IPS-NIHi7 (cell line): ENCODE measurements around the gene ZNF547.
"Not testable (repeated sequence)": the region's sequence is repeated elsewhere in the genome, so short reads cannot be mapped to it uniquely, and the experiment has no call there.

Source experiments
- DNase-seq: peaks from one replicate; pipeline ENCODE4 v3.0.0; 2012; ENCODE audit warnings: mixed read lengths; ENCODE audit errors: extremely low spot score

ZNF547 gene

DNA sequence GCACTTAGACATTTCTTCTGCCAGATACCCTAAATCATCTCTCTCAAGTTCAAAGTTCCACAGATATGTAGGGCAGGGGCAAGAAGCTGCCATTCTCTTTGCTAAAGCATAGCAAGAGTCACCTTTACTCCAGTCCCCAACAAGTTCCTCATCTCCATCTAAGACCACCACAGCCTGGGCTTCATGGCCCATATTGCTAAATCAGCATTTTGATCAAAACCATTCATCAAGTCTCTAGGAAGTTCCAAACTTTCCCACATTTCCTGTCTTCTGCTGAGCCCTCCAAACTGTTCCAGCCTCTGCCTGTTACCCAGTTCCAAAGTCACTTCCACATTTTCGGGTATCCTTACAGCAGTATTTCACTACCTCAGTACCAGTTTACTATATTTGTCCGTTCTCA, 11.3 kb downstream of the ZNF547 start:
- not testable (repeated sequence) for DNase-seq

GRCh38 chr19:57376151-57376550, 12.8 kb downstream of the ZNF547 start:
- no peak for DNase-seq

DNA sequence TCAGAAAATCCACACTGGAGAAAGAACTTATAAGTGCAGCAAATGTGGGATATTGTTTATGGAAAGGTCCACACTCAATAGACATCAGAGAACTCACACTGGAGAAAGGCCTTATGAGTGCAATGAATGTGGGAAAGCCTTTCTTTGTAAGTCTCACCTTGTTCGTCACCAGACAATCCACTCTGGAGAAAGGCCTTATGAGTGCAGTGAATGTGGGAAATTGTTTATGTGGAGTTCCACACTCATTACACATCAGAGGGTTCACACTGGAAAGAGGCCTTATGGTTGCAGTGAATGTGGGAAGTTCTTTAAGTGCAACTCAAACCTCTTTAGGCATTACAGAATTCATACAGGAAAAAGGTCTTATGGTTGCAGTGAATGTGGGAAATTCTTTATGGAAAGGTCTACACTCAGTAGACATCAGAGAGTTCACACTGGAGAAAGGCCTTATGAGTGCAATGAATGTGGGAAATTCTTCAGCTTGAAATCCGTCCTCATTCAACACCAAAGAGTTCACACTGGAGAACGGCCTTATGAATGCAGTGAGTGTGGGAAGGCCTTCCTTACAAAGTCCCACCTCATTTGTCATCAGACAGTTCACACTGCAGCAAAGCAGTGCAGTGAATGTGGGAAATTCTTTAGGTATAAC, 14.3 kb downstream of the ZNF547 start:
- DNase-seq = no peak

- DNase-seq = no peak
Observed at GRCh38 chr19:57380923-57381322, 17.6 kb downstream of the ZNF547 start.

- DNase-seq = no peak
Observed at GRCh38 chr19:57382806-57383488, 19.6 kb downstream of the ZNF547 start.

DNA sequence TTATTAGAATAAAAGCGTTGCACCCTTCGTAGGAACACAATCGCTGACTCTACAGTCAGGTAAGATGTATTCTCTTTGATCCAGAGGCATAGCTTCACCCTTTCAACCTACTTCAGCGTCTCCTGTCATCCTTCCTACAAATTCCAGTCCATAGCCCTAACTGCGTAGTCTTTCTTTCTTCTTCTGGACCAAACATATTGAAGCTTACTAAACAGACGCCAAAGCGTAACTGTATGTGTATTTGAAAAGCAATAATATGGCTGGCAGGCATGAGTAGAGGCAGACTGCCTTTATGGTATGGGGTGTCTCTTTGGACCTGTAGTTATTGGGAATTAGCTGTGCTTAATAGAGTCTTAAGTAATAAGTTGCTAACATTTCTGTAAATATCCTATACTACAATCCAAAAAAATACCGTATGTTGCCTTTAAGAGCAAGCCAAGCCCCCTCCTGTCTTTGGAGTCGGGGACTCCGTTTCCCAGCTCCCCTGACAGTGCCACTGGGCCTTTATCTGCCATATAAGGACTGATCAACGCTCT, 25.9 kb downstream of the ZNF547 start:
- no peak for DNase-seq

- DNase-seq = peak; percentile 98
Observed at GRCh38 chr19:57389730-57390598, 26.6 kb downstream of the ZNF547 start, which contains the start of gene ZNF548. TSS of gene ZNF548 (plus strand) at chr19:57389854. CDS start at chr19:57390100, 246 bp downstream.

- DNase-seq = no peak
Observed at GRCh38 chr19:57395710-57396109, 32.4 kb downstream of the ZNF547 start.

GRCh38 chr19:57398868-57399267, 35.5 kb downstream of the ZNF547 start:
- DNase-seq = no peak

GRCh38 chr19:57403737-57404563, 40.6 kb downstream of the ZNF547 start:
- DNase-seq = no peak

- DNase-seq = peak; percentile 93
Observed at GRCh38 chr19:57406516-57407123, 43.3 kb downstream of the ZNF547 start.

GRCh38 chr19:57410877-57411671, 47.7 kb downstream of the ZNF547 start, which contains the start of gene ZNF17:
TSS of gene ZNF17 (plus strand) at chr19:57411161. CDS start at chr19:57413616, 2,455 bp downstream.
- peak; percentile 98 for DNase-seq

- DNase-seq = no peak
Observed at GRCh38 chr19:57419439-57419838, 56.1 kb downstream of the ZNF547 start.

DNA sequence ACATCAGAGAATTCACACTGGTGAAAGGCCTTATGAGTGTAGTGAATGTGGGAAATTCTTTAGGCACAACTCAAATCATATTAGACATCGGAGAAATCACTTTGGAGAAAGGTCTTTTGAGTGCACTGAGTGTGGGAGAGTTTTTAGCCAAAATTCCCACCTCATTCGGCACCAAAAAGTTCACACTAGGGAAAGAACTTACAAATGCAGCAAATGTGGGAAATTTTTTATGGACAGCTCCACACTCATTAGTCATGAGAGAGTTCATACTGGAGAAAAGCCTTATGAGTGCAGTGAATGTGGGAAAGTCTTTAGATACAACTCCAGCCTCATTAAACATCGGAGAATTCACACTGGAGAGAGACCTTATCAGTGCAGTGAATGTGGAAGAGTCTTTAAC, 57.7 kb downstream of the ZNF547 start:
- DNase-seq = no peak
